Keratinocyte (primary cell): ENCODE measurements around the gene CD96. TPM values are rescaled to one million over a fixed set of nuclear protein-coding genes. Genes with fewer than 3 reads are reported as not detected.

Experiments
- DNase-seq: peaks from one replicate; pipeline ENCODE4 v3.0.0-alpha.2; 2011; ENCODE audit warnings: low read depth, missing footprints, low spot score
- FAIRE-seq: peaks from 2 replicates; lab custom pipeline; 2011; peaks lifted over from hg19 to GRCh38; lab: Jason Lieb, UNC
- H2AFZ ChIP-seq: 2 replicates; pipeline ENCODE4 v1.6.0; 2012; ENCODE audit warnings: low read length, control low read depth, inconsistent platforms; ENCODE audit not compliant: control insufficient read depth
- H3K27ac ChIP-seq: 2 replicates; pipeline ENCODE4 v1.5.1; 2011; ENCODE audit warnings: low read length; ENCODE audit not compliant: control insufficient read depth, insufficient read depth
- H3K27me3 ChIP-seq: 3 replicates; pipeline ENCODE4 v1.6.0; 2011; ENCODE audit warnings: low read length; ENCODE audit not compliant: control insufficient read depth, insufficient read depth; ENCODE audit errors: extremely low read depth
- H3K36me3 ChIP-seq, 2 experiments: 2 replicates in 1 of 2; 3 replicates in 1 of 2; pipeline ENCODE4 v1.5.1; 2011; ENCODE audit warnings: low read length in 2 of 2, mild to moderate bottlenecking in 1 of 2; ENCODE audit not compliant: control insufficient read depth in 2 of 2, insufficient read depth in 2 of 2; ENCODE audit errors: extremely low read depth in 1 of 2
- H3K4me1 ChIP-seq: 3 replicates; pipeline ENCODE4 v1.5.1; 2011; ENCODE audit warnings: low read length; ENCODE audit not compliant: control insufficient read depth, insufficient read depth; ENCODE audit errors: extremely low read depth
- H3K4me2 ChIP-seq: 3 replicates; pipeline ENCODE4 v1.6.0; 2011; ENCODE audit warnings: low read depth, low read length; ENCODE audit not compliant: control insufficient read depth, insufficient read depth; ENCODE audit errors: extremely low read depth
- H3K4me3 ChIP-seq, 3 experiments: fragments of 200-600 bp in 1 of 3; sonication (generic) in 1 of 3; 2 replicates in 2 of 3; 3 replicates in 1 of 3; pipeline ENCODE4 v1.5.1; 2011 to 2016; ENCODE audit warnings: low read length in 3 of 3, mild to moderate bottlenecking in 3 of 3, control low read depth in 2 of 3, inconsistent platforms in 1 of 3, low read depth in 1 of 3, mixed read lengths in 1 of 3, mixed run types in 1 of 3, moderate library complexity in 1 of 3; ENCODE audit not compliant: control insufficient read depth in 2 of 3, insufficient read depth in 2 of 3; ENCODE audit errors: extremely low read depth in 1 of 3
- H3K79me2 ChIP-seq: 2 replicates; pipeline ENCODE4 v1.6.0; 2012; ENCODE audit warnings: low read length; ENCODE audit not compliant: control insufficient read depth, insufficient read depth
- H3K9ac ChIP-seq: 3 replicates; pipeline ENCODE4 v1.6.0; 2011; ENCODE audit warnings: low read length; ENCODE audit not compliant: control insufficient read depth, insufficient read depth; ENCODE audit errors: extremely low read depth
- H3K9me1 ChIP-seq: 3 replicates; pipeline ENCODE4 v1.6.0; 2011; ENCODE audit warnings: low read length; ENCODE audit not compliant: control insufficient read depth, insufficient read depth; ENCODE audit errors: extremely low read depth
- H3K9me3 ChIP-seq: 2 replicates; pipeline ENCODE4 v1.5.1; 2012; ENCODE audit warnings: low read depth, low read length; ENCODE audit not compliant: control insufficient read depth
- H4K20me1 ChIP-seq: 3 replicates; pipeline ENCODE4 v1.6.0; 2011; ENCODE audit warnings: low read length; ENCODE audit not compliant: control insufficient read depth, insufficient read depth; ENCODE audit errors: extremely low read depth
- CTCF ChIP-seq, 3 experiments: IDR thresholded peaks in 1 of 3; conservative IDR thresholded peaks in 1 of 3; optimal IDR thresholded peaks in 1 of 3; 2 replicates in 2 of 3; 3 replicates in 1 of 3; pipeline versions ENCODE3 to v1.5.1; 2011; ENCODE audit warnings: low read length in 3 of 3, mild to moderate bottlenecking in 3 of 3, moderate library complexity in 2 of 3, control low read depth in 1 of 3, inconsistent platforms in 1 of 3; ENCODE audit not compliant: insufficient read depth in 2 of 3; ENCODE audit errors: extremely low read depth in 1 of 3
- EZH2 ChIP-seq: IDR thresholded peaks from one replicate; pipeline ENCODE4 v1.6.1; 2012; ENCODE audit warnings: inconsistent platforms, mild to moderate bottlenecking, low read length, moderate library complexity
- dilution Hi-C: fragments of 300-500 bp; cut with MboI; formaldehyde crosslinking; loops from one replicate; pipeline ENCODE4 v1.7.0; 2020; ENCODE audit warnings: low sequenced_read_pairs; ENCODE audit not compliant: extremely low pct_ligation_motif_present
- polyA plus RNA-seq, 5 experiments: library from polyadenylated mRNA; depleted of rRNA in 3 of 5; stranded (reverse) in 3 of 5; stranded (forward) in 1 of 5; unstranded in 1 of 5; fragments of >200 nt; gene quantifications; 1 replicate in 1 of 5; 2 replicates in 3 of 5; 3 replicates in 1 of 5; pipeline versions ENCODE4 v1.2.1 to v1.2.3, GENCODE V29; 2011 to 2012; ENCODE audit warnings: missing spikeins in 2 of 5, low read depth in 1 of 5, low replicate concordance in 1 of 5

The CD96 gene
- polyA plus RNA-seq, 1 donor (not counting 4 experiments of a cell fraction or from before 2014, with no cell fraction given), result 0.13 TPM

- Histone ChIP-seq H2AFZ (no peak overlapping the region), H3K27me3 (no peaks in the 10 kb centered on the region), H3K79me2 (no peaks in the 10 kb centered on the region), H3K9me1 (no peaks in the 10 kb centered on the region), H3K4me3 (no peak overlapping the region), H3K4me1 (peaks cover 13% of the 10 kb centered on the region), H3K27ac (no peak overlapping the region), H3K36me3 (no peaks in the 10 kb centered on the region), H3K9me3 (no peaks in the 10 kb centered on the region), H3K9ac (no peak overlapping the region), H3K4me2 (no peak overlapping the region), H4K20me1 (no peaks in the 10 kb centered on the region)
- FAIRE-seq, result no peak
- TF ChIP-seq EZH2 (no peak), CTCF (optimal IDR thresholded peaks at IDR 0.05 in 1 of 3, IDR thresholded peaks at IDR 0.05 in 1 of 3, conservative IDR thresholded peaks at IDR 0.05 in 1 of 3; ENCODE audit: extremely low read depth in 1 of 3, insufficient read depth in 2 of 3, low read length in 3 of 3) (no peak)
- dilution Hi-C loops, result no loop called here
- no peak for DNase-seq
These were observed 7.3 kb upstream of the CD96 start for GRCh38 chr3:111534701-111535100.

GRCh38 chr3:111538111-111538510, 3.9 kb upstream of the CD96 start:
- H3K4me1 ChIP-seq, result peaks cover 13% of the 10 kb centered on the region
- dilution Hi-C loops, result no loop called here
- no peaks in the 10 kb centered on the region for H3K9me1 ChIP-seq
- H3K4me3 ChIP-seq, result no peak overlapping the region
- H2AFZ ChIP-seq, result no peak overlapping the region
- no peaks in the 10 kb centered on the region for H4K20me1 ChIP-seq
- no peaks in the 10 kb centered on the region for H3K9me3 ChIP-seq
- no peaks in the 10 kb centered on the region for H3K27me3 ChIP-seq
- H3K9ac ChIP-seq, result no peak overlapping the region
- no peaks in the 10 kb centered on the region for H3K36me3 ChIP-seq
- FAIRE-seq, result no peak
- H3K27ac ChIP-seq, result no peak overlapping the region
- no peak for DNase-seq
- TF ChIP-seq CTCF (optimal IDR thresholded peaks at IDR 0.05 in 1 of 3, IDR thresholded peaks at IDR 0.05 in 1 of 3, conservative IDR thresholded peaks at IDR 0.05 in 1 of 3; ENCODE audit: extremely low read depth in 1 of 3, insufficient read depth in 2 of 3, low read length in 3 of 3), result no peak
- TF ChIP-seq EZH2, result no peak
- no peaks in the 10 kb centered on the region for H3K79me2 ChIP-seq
- H3K4me2 ChIP-seq, result no peak overlapping the region
